K562 (cell line): ENCODE measurements around the gene RABGAP1. TPM values are rescaled to one million over a fixed set of nuclear protein-coding genes. Genes with fewer than 3 reads are reported as not detected.

Experiments used
- CTBP1 ChIP-seq: fragments of 450-650 bp; IDR thresholded peaks from 2 replicates; pipeline ENCODE4 v1.6.1; 2016; ENCODE audit warnings: borderline replicate concordance
- CTCFL ChIP-seq: IDR thresholded peaks from 2 replicates; pipeline ENCODE4 v1.6.1; 2011; ENCODE audit warnings: borderline replicate concordance, low read depth, mild to moderate bottlenecking, moderate library complexity, low read length; ENCODE audit not compliant: insufficient read depth, poor library complexity, severe bottlenecking
- DPF2 ChIP-seq: fragments of 450-650 bp; IDR thresholded peaks from 2 replicates; pipeline ENCODE4 v1.6.1; 2016
- ETV5 ChIP-seq: sonication (generic); formaldehyde crosslinking; IDR thresholded peaks from 2 replicates; pipeline ENCODE4 v1.4.0; 2020; ENCODE audit warnings: low read depth, mild to moderate bottlenecking, missing genetic modification reagents
- MYC ChIP-seq, 2 experiments: fragments of 250-450 bp in 1 of 2; sonication (Bioruptor Pico) in 1 of 2; IDR thresholded peaks; 2 replicates each; pipeline versions ENCODE4 v1.5.1 to v1.6.1; 2012 to 2021; ENCODE audit warnings: low read depth in 2 of 2, borderline replicate concordance in 1 of 2, improper control_type of control experiment in 1 of 2, low read length in 1 of 2, mild to moderate bottlenecking in 1 of 2, moderate library complexity in 1 of 2
- PKNOX1 ChIP-seq: fragments of 450-650 bp; IDR thresholded peaks from 2 replicates; pipeline ENCODE4 v1.6.1; 2016
- POLR2H ChIP-seq: IDR thresholded peaks from 2 replicates; pipeline ENCODE4 v1.6.1; 2016; ENCODE audit warnings: missing genetic modification characterization, low read depth, mild to moderate bottlenecking, control low read depth, missing compliant biosample characterization, moderate library complexity
- ZNF197 ChIP-seq: fragments of 200-800 bp; sonication (Bioruptor generic); IDR thresholded peaks from 2 replicates; pipeline ENCODE4 v1.6.1; 2016; ENCODE audit warnings: low read depth, missing genetic modification characterization, missing compliant biosample characterization
- ZNF324 ChIP-seq: fragments of 250-450 bp; sonication (Bioruptor Pico); IDR thresholded peaks from 2 replicates; pipeline ENCODE4 v1.4.0; 2020; ENCODE audit warnings: mild to moderate bottlenecking
- ZNF780A ChIP-seq: fragments of 250-450 bp; sonication (Bioruptor Pico); IDR thresholded peaks from 2 replicates; pipeline ENCODE4 v1.5.0; 2021; ENCODE audit warnings: mild to moderate bottlenecking
- polyA plus RNA-seq, 8 experiments: library from polyadenylated mRNA; depleted of rRNA in 4 of 8; stranded (reverse) in 5 of 8; unstranded in 3 of 8; fragments of >200 nt; fragmentation: Nextera tagmentation in 2 of 8; fragmentation: Illumina TruSeq in 1 of 8; extraction: Ambion mirVana in 2 of 8; extraction: Trizol in 1 of 8; gene quantifications; 2 replicates each; pipeline versions ENCODE4 v1.2.1 to v1.2.3, GENCODE V29; 2011 to 2014; ENCODE audit warnings: inconsistent platforms in 1 of 8, missing spikeins in 1 of 8
- total RNA-seq, 7 experiments: library from RNA; depleted of rRNA in 6 of 7; stranded (reverse); fragments of >200 nt in 6 of 7; fragmentation: Illumina TruSeq in 2 of 7; extraction: Trizol in 2 of 7; gene quantifications; 2 replicates each; pipeline versions ENCODE4 v1.2.1 to v1.2.3, GENCODE V29; 2011 to 2021; ENCODE audit warnings: low replicate concordance in 1 of 7
- TF ChIP-seq, protein P1 (sequence below), 2 experiments: fragments of 450-650 bp in 1 of 2; sonication (generic) in 1 of 2; formaldehyde crosslinking in 1 of 2; IDR thresholded peaks; 2 replicates each; pipeline versions ENCODE4 v1.7.1 to v1.9.0; 2016 to 2022; ENCODE audit warnings: inconsistent platforms in 1 of 2, mild to moderate bottlenecking in 1 of 2, missing genetic modification reagents in 1 of 2
- TF ChIP-seq, protein P2 (sequence below): fragments of 250-450 bp; sonication (Bioruptor Pico); IDR thresholded peaks from 2 replicates; pipeline ENCODE4 v1.5.1; 2021; ENCODE audit warnings: mild to moderate bottlenecking

Gene RABGAP1
- total and polyA plus RNA-seq, 9 of the 15 experiments (the other 6 are each of a cell fraction or from before 2014, with no cell fraction given) = 1.5 to 22.7 (median 13.1) TPM

DNA sequence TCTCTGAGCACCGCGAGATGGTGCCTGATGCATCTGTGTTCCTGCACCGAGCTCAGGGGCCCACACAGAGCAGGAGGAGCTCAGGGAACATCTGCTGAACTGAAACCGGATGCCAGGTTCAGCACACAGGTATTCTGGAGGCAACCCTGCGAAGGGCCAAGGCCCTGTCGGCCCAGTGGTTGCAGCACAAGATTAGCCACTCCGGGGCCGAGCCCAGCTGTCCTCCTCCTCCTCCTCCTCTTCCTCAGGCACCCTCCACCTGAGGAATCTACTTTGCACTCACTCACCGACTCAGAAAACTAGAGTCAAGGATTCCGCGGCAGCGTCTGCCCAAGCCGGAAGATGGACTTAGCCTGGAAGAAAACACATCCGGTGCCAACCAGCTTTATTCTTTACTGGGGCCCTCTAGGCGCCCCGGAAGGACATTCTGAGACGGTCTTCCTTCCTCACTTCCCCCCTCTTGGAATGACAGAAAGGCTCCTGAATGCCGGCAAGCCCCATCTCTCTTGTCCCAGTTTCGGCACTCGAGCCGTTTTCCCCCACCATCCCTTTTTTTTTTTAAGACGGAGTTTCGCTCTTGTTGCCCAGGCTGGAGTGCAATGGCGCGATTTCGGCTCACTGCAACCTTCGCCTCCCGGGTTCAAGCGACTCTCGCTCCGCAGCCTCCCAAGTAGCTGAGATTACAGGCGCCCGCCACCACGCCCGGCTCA, 27.7 kb upstream of the RABGAP1 start, which contains the start of gene ZBTB6 (continued):
- TF ChIP-seq, protein P1, sequence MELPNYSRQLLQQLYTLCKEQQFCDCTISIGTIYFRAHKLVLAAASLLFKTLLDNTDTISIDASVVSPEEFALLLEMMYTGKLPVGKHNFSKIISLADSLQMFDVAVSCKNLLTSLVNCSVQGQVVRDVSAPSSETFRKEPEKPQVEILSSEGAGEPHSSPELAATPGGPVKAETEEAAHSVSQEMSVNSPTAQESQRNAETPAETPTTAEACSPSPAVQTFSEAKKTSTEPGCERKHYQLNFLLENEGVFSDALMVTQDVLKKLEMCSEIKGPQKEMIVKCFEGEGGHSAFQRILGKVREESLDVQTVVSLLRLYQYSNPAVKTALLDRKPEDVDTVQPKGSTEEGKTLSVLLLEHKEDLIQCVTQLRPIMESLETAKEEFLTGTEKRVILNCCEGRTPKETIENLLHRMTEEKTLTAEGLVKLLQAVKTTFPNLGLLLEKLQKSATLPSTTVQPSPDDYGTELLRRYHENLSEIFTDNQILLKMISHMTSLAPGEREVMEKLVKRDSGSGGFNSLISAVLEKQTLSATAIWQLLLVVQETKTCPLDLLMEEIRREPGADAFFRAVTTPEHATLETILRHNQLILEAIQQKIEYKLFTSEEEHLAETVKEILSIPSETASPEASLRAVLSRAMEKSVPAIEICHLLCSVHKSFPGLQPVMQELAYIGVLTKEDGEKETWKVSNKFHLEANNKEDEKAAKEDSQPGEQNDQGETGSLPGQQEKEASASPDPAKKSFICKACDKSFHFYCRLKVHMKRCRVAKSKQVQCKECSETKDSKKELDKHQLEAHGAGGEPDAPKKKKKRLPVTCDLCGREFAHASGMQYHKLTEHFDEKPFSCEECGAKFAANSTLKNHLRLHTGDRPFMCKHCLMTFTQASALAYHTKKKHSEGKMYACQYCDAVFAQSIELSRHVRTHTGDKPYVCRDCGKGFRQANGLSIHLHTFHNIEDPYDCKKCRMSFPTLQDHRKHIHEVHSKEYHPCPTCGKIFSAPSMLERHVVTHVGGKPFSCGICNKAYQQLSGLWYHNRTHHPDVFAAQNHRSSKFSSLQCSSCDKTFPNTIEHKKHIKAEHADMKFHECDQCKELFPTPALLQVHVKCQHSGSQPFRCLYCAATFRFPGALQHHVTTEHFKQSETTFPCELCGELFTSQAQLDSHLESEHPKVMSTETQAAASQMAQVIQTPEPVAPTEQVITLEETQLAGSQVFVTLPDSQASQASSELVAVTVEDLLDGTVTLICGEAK (IDR thresholded peaks at IDR 0.05) = peak; percentile 99
- TF ChIP-seq, protein P1 (CRISPR knock-in tag; IDR thresholded peaks at IDR 0.05) = no peak
- TF ChIP-seq ZNF780A (no peak), MYC (IDR thresholded peaks at IDR 0.05; ENCODE audit: low read depth, low read length) (peak; percentile 37), MYC (CRISPR knock-in tag; IDR thresholded peaks at IDR 0.05; ENCODE audit: borderline replicate concordance, low read depth) (no peak), ETV5 (CRISPR knock-in tag) (no peak; the same call in 1 of the 2 replicates), POLR2H (tag) (peak; percentile 88), PKNOX1 (peak; percentile 62), ZNF324 (CRISPR knock-in tag) (no peak), CTBP1 (peak; percentile 34; the same call in 1 of the 2 replicates), ZNF197 (no peak), DPF2 (0 out of 2 replicates have a peak, but pooled peaks have one; percentile 30), CTCFL (no peak)
- TF ChIP-seq, protein P2, sequence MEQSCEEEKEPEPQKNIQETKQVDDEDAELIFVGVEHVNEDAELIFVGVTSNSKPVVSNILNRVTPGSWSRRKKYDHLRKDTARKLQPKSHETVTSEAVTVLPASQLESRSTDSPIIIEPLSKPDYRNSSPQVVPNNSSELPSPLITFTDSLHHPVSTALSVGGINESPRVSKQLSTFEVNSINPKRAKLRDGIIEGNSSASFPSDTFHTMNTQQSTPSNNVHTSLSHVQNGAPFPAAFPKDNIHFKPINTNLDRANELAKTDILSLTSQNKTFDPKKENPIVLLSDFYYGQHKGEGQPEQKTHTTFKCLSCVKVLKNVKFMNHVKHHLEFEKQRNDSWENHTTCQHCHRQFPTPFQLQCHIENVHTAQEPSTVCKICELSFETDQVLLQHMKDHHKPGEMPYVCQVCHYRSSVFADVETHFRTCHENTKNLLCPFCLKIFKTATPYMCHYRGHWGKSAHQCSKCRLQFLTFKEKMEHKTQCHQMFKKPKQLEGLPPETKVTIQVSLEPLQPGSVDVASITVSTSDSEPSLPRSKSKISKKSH (CRISPR knock-in tag) = no peak
